Tongue (tissue), 2 donors: ENCODE data around the gene U2AF2. TPM values are rescaled to one million over a fixed set of nuclear protein-coding genes. Genes with fewer than 3 reads are reported as not detected.

Source experiments
- DNase-seq: peaks from one replicate; pipeline ENCODE4 v3.0.0-alpha.2; 2015
- total RNA-seq: library from RNA; depleted of rRNA; stranded (reverse); fragments of >200 nt; gene quantifications from one replicate; pipeline ENCODE4 v1.2.3, GENCODE V29; 2014

The U2AF2 gene
- total RNA-seq, 1 donor from 2014 or later, result 85.9 TPM

DNA sequence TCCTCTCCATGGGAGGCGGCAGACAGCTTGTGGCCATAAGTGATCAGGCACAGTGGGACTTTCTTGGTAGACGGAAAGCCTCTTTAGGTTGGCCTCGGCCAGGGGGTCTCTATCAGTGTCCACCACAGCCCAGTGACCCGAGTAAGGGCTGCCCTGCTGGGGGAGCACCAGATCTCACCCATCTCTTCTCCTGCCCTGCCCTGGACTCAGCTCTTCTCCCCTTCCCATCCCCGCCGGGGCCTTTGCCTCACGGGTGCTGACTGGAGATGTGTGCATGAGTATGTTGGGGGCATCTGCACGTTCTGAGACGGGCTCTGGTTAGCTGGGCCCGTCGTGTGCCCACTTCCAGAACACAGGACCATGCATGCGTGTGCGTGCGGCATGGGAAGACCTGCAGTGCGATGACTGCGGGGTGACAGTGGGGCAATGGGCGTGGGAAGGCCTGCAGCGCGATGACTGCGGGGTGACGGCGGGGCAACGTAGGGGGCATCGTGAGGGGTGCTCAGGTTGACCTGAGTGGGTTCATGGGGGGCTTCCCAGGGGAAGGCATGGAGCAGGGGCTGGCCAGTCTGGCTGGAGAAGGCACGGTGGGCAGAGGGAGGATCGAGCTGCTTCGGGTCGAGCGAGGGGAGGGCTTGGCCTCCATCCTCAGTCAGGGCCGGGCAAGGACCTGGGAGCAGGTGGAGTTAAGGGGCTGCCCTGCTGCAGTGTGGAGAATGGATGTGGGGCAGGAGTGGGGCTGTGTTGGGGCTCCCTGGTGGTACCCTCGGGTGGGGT lies 36.1 kb downstream of the U2AF2 start:
- DNase-seq, result no peak

DNA sequence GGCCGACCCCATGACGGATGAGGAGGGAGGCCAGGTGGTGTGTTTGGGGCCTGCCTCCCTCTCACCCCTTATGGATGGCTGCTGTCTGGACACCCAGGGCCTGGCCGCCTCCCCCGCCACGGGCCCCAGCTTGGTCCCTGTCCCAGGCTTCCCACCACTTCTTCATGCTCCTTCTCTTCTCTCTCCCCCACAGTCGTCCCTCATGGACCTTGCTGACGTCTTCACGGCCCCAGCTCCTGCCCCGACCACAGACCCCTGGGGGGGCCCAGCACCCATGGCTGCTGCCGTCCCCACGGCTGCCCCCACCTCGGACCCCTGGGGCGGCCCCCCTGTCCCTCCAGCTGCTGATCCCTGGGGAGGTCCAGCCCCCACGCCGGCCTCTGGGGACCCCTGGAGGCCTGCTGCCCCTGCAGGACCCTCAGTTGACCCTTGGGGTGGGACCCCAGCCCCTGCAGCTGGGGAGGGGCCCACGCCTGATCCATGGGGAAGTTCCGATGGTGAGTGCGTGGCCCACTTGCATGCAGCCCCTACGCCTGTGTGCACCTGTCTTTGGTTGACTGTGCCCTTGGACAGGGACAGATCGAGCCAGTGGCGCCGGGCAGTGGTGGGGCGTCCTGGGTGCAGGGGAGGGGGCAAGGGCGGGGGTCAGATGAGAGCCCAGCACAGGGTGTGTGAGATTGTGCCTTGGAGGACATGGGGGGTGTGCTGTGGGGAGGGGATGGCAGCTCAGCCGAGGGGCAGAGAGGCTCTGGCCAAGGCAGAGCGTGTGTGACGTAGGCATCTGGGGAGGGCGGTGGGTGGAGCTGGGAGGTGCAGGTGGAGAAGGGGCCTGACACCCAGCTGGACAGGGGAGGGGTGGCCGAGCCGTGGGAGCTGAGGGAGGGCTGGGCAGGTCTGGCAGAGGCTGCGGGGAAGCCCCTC lies 37.0 kb downstream of the U2AF2 start:
- no peak for DNase-seq

DNA sequence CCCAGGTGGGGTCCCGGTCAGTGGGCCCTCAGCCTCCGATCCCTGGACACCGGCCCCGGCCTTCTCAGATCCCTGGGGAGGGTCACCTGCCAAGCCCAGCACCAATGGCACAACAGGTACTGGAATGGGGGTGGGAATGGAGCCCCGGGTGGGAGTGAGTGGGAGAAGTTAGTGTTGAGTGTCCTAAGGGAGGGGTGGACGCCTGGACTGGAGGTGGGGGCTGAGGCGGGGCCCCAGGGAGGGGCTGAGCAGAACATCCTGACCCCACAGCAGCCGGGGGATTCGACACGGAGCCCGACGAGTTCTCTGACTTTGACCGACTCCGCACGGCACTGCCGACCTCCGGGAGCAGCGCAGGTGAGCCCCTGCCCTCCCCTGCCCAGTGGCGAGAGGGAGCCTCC lies 37.8 kb downstream of the U2AF2 start:
- no peak for DNase-seq

DNA sequence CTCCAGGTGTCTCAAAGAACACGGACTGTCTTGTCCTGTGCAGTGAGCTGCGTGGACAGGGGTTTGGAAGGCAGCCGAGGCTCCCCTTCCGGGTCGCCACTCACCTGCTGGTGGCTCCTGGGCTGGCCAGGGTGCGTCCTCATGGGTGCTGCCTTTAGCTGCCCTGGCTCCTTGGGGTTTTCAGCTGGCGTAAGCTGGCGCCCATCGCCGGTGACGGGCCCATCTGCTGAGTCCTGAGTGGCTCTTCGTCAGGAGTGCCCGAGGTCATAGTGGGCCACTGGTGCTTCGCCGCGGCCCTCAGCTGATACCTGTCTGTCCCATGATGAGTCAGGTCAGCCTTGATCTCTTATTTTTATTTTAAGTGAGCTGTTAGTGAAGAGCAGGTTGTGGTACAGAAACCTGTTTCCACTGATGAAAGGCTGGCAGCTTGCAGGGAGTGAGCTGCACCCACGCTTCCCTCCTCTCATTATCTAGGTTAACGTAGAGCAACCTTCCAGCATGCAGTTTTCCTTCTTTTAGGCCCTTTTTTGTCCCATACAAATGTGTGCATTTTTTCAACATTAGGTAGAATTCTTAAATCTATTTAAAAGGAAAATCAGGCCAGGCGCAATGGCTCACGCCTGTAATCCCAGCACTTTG lies 38.6 kb downstream of the U2AF2 start:
- DNase-seq, result no peak

DNA sequence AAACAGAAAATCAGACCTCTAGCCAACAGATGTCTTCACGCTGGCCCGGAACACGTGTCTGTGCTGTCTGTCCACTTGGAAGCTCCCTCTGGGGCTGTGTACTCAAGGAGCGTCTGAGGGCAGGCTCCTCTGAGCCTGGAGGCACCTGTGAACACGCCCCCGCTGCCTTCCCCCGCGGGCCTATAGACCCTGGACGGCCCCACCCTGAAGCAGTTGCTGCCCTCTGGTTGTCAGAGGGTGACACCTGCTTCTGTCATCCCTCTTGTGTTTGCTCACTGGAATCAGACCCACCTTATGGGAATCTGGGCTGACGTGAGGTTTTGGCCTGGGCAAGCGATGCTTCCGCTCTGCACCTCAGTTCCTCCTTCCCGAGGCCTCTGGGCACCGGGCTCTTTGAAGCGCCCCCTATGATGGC lies 39.4 kb downstream of the U2AF2 start:
- DNase-seq, result no peak

DNA sequence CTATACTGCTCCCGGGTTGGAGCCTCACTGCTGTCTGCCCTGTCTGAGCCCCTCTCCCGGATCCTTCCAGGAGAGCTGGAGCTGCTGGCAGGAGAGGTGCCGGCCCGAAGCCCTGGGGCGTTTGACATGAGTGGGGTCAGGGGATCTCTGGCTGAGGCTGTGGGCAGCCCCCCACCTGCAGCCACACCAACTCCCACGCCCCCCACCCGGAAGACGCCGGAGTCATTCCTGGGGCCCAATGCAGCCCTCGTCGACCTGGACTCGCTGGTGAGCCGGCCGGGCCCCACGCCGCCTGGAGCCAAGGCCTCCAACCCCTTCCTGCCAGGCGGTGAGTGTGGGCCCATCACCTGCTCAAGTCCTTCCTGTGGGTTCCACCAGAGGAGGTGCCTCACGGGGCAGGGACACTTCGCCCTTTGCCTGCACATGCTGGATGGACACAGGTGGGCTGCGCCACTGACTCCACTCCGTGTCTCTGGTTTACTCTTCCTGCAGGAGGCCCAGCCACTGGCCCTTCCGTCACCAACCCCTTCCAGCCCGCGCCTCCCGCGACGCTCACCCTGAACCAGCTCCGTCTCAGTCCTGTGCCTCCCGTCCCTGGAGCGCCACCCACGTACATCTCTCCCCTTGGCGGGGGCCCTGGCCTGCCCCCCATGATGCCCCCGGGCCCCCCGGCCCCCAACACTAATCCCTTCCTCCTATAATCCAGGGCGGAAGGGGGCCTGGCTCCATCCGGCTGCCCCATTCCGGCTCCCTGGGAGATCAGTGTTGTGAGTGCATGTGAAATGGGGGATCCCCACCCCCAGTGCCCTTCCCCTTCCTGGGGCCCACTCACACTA lies 40.0 kb downstream of the U2AF2 start:
- DNase-seq, result no peak

DNA sequence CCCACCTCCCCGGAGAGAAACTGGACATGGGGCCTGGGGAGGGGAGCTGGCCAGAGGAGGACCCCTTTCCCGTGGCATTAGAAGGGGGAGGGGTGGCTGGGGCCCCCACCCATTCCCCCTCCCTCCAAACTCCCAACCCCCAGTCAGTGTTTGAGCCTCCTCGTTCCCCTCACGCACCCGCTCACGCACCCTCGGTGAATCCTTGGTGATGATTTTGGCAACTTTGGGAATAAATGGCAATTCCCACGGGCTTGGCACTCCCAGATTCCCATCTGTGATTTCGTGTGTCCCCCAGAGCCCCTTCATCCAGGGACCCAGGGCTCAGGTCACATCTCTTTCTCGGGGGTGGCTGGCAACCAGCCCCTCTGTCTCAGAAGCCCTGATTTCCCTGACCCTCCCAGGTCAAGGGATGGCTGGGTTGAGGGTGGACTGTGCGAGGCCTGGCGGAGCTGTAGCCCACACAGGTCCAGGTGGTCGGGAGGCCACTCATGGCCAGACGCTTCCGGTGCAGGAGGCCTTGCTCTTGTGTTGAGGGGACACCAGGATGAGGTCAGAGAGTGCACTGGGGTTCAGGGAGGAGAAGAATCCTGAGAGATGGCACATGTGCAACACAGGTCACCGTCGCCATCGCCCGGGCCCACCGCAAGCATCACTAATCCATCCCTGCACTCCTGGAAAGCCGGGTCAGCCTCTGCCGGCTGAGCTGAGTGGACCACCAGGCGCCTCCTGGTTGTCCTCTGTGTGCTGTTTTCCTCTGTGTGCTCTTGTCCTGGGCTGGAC lies 40.9 kb downstream of the U2AF2 start:
- no peak for DNase-seq

DNA sequence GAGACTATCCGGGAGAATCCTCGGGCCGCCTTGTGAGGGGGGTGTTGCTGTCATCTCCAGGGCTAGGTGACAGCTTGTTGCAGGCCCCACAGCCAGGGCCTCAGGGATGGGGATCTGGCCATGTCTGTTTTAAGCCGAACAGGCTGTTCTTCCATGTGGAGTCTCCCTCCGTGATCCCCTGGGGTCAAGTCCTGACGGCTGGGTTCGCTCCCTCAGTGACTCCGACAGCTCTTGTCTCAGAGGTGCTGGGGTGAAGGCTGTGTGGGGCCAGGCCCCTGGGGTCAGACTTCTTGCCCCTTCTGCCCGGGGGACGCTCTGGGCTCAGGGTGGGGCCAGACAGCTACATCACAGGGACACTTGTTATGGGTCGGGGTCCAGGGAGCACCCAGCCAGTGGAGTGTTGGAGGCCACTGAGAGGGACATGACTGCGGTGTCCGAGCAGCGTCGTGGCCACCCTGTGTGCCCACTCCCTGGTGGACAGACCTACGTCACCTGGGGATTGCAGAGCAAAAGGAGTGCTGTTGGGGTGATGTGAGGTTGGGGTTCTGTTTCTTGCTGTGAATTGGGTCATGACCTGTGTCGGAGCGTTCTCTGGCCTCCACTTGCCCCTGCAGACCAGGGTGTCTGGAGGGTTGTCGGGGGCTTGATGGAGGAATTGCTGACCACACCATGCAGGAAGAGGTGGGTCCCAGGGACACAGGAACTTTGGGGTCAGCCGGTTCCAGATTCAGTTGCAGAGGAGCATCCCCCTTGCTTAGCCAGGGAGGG lies 41.6 kb downstream of the U2AF2 start:
- DNase-seq, result no peak

DNA sequence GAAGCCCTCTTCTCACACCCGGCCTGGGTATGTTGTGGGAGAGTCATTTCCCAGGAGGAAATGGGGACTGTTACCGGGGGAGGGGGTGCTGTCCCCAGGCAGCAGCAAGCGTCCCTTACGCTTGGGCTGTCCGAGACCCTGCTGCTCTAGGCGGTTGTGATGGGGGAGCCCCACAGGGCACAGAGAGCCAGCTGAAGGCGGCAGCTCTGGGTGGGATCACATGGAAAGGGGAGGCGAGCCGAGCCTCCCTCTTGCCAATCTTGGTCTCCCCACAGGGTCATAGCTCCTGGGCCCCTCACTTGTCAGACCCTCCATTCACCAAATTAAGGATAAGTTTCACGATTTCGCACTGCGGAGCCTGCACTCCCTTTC lies 42.2 kb downstream of the U2AF2 start:
- DNase-seq, result no peak

DNA sequence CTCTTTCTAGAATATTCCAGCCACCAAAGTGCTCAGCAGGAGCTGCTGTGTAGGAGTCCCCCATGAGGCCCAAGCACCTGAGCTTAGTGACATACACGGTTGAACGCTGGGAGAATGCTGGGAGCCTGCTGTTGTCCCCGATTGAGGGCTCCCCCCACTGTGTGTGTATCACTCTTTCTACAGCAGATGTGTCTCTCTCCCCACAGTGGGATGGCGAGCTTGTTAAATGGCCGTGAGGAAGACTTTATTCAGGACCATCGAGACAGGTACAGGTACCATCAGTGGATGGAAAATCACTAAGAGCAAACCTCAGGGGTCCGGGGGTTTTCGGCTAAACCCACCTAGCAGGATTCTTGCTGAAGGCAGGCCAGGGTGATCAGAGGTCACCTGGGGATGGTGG lies 42.9 kb downstream of the U2AF2 start:
- no peak for DNase-seq

DNA sequence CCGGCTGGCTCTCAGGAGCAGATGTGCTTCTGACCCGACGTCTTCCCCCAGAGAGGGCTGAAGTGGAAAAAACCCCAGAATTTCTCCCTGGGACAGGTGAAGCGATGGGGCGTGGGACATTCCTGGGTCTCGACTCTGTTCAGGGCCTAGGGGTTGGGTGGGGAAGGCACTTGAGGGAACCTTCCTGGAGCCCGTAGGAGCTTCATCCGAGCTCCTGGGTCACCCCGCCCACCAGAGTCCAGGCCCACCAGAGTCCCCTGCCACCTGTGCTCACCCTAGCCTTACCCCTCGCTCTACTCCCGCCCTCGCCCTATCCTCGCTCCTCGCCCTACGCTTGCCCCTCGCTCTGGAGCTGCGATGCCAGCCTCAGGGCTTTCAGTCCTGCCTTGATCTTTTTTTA lies 43.4 kb downstream of the U2AF2 start:
- no peak for DNase-seq

DNA sequence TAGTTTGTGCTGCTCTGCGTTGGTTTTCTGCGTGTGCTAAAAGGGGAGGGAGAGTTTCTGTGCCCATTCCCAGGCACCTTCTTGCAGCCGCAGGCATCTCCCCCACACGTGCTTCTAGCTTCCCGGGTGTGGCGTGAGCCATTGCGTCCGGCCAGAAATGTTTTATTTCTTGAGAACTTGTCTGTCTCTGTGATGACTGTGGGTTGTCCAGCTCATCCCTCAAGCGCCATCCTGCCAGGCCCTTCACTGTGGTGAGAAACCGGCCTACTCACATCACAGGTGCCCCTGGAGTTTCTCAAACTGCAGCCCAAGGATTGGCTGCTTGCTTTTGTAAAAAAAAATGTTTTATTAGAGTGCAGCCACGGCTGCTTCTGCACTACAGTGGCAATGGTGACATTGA lies 44.4 kb downstream of the U2AF2 start:
- DNase-seq, result no peak

DNA sequence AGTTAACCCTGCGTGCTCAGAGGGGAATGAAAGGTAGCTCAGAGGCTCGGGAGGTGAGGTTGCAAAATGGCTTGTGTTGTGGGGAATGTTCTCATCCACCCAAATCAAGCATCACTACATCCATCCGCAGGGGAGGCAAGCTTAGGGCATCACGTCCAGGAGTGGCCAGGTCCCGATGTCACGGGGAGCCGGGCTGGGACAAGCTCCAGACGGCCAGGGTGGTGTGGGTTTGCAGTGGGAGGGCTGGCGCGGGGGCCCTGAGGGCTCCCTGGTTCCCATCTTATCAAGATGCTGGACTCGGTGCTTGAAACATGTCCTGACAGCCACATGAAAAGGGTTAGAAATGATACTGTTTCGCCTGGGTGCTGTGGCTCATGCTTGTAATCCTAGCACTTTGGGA lies 46.0 kb downstream of the U2AF2 start:
- DNase-seq, result no peak

DNA sequence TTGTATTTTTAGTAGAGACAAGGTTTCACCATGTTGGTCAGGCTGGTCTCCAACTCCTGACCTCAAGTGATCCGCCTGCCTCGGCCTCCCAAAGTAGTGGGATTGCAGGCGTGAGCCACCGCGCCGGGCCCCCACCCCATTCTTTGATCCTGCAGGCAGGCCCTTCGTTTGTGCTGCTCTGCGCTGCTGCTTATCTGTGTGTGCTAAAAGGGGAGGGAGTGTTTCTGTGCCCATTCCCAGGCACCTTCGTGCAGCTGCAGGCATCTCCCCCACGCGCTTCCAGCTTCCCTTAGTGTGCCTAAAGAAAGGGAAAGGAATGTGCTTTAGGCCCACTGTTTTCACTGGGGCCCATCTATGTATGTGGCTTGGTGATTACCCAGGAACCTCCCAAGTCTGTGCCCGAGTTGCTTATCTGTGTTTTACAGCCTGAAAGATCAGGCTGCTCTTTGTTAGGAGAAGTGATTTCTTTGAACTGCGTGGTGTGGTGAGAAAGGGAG lies 47.3 kb downstream of the U2AF2 start:
- no peak for DNase-seq

DNA sequence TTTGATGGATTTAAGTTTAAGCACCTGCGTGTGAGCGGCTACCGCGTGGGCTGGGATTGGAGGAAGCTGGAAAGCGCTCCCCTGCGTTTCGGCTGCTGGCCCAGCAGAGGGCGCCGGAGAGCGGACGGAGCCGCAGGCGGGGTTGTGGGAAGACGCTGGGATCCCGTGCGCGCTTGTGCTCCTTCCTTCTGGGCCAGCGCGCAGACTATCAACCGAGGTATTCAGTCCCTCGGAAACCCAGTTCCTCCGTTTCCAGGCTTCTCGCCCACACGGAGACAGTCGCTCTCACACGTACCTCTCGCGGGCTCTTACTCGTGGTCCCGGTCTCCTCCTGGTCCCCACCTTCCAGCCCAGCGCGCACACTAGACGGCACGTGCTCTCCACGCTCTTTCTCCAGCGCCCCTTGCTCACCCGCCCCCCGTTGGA lies 49.0 kb downstream of the U2AF2 start:
- DNase-seq, result peak; percentile 64

DNA sequence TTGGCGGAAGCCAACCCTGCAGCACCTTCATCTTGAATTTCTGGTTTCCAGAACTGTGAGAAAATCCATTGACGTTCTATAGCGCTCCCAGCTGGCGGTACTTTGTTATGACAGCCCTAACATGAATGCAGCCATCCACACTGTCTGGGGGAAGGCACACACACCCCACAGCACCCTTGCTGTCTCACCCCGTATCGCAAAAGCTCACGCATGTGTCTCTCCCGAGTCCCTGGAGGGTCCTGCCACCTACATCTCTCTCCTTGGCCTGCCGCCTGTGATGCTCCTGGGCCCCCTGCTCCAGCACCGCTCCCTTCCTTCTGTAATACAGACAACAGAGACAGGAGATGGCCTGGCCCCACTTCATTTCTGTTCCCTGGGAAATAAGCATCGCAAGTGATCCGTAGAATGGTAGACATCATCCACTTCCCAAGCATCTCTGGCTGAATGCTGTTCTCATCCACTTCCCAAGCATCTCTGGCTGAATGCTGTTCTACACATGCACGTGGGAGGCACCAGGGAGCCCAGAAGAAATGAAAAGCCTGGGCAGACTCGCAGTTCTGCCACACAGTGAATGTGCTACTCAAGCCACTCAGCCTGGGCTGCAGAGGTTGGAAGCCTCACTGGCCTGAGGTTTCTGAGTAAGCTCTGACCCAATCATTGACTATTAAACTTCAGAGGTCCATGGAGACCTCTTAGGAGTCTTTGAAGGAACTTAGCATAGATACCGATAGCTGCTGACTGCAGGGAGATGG lies 49.8 kb downstream of the U2AF2 start:
- DNase-seq, result no peak

DNA sequence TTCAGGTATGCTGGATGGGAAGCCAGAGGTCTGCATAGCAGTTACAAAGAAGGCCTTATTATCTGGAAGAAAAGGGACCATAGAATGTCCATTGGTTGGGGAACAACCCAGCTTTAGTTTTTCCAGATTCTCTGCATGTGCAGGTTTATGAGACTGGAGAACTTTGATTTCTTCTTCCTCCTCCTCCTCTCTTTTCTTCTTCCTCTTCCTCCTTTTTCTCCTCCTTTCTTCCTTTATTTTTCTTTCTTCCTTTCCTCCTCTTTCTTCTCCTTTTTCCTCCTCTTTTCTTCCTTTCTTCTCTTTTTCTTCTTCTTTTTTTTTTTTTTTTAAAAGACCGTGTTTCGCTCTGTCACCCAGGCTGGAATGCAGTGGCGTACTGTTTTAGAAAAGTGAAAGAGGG lies 51.1 kb downstream of the U2AF2 start:
- no peak for DNase-seq

DNA sequence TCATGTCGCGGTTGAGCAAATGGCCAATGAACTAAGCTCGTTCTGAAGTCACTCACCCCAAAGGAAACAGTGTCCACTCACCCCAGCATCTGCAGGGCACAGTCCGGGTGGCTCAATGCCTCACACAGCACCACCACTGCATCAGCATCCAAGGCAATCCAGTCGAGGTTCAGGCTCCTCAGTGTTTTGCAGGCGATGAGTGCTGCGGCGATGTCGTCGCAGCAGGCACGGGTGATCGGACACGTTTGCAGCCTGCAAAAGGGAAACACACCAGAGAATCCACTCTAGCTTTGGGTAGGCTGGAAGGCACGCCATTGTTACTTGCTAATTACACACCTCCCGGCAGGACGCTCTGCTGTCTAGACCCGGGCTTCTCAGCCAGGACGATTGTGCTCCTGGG lies 56.9 kb downstream of the U2AF2 start:
- no peak for DNase-seq

DNA sequence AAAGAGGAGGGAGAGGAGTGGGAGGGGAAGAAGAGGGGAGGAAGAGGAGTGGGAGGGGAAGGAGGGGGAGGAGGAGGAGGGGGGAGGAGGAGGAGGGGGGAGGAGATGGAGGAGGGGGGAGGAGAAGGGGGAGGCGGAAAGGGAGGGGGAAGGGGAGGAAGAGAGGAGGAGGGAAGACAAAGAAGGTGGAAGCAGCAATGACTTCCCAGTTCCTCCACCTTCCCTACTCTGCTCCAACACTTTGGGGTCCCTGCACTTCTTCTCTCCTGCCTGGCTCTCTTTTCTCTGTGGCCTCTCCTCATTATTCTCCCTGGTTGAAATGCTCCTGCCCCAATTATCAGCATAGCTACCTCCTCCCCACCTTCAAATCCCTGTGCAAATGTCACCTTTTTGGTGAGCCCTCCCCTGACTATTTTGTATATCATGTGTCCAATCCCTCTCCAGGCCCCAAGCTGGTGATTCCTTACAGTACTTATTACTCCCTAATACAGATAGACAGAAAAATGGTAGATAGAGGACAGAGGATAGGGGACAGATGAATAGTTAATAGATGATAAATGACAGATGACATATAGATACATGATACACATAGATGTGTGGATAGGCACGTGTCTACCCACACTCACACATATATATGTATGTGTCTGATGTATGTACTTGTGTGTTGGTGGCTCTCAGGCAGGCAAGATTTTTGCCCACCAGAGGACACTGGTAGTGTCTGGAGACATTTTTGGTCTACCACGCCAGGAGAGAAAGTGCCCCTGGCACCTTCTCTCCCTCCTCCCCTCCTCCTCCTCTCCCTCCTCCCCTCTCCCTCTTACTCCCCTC lies 58.2 kb downstream of the U2AF2 start:
- DNase-seq, result no peak
